Fibroblast of lung (primary cell): ENCODE data around the gene CELF2.

Source experiments
- CTCF ChIP-seq, 2 donors: IDR thresholded peaks in 1 of 2; conservative IDR thresholded peaks in 1 of 2; 1 replicate in 1 of 2; 2 replicates in 1 of 2; pipeline ENCODE4 v1.5.1; 2011 to 2012; ENCODE audit warnings: low read length in 2 of 2, control low read depth in 1 of 2, inconsistent platforms in 1 of 2, low read depth in 1 of 2, mild to moderate bottlenecking in 1 of 2
- EZH2 ChIP-seq: IDR thresholded peaks from 2 replicates; pipeline ENCODE4 v1.5.1; 2012; ENCODE audit warnings: low read length, control low read depth, mild to moderate bottlenecking; ENCODE audit errors: missing control alignments

DNA sequence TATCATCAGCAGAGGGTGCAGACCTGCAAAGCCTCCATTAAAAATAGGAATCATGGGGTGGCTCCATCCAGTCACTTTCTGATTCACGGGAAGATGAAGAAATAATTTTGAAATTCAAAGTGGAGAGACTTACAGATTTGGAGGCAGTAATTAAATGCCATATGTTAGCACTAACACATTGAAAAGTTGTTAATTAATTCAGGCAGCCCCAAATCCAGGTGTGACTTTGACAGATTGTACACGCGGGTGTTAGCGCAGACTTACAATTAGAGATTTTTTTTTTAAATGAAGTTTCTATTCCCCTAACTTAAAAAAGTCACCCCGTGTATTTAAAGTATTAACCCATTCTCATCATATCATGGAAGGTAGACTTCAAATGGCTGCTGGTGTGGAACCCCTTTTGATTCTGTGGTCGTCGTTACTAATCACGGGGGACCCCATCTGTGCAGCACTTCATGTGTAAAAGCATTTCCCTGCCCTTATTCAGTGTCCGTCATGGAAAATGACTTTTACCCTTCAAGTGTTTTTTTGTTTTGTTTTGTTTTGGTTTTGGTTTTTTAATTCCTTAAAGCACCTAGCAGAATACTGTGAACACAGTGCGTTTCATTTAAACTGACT lies 235.8 kb downstream of the CELF2 start:
- TF ChIP-seq CTCF (conservative IDR thresholded peaks at IDR 0.05 in 1 of 2, IDR thresholded peaks at IDR 0.05 in 1 of 2; ENCODE audit: low read depth in 1 of 2, low read length in 2 of 2) (no peak), EZH2 (no peak)
